ENCODE data around the gene IL32. TPM values are rescaled to one million over a fixed set of nuclear protein-coding genes. Genes with fewer than 3 reads are reported as not detected.

Gene IL32
- total and polyA plus RNA-seq, 2 experiments from 2014 or later: 2.3 to 6.1 TPM

- Histone ChIP-seq H3K27ac (ENCODE audit: low read depth) (no peak overlapping the region), H3K36me3 (ENCODE audit: insufficient read depth) (no peaks in the 10 kb centered on the region; the same call in 1 of the 2 replicates), H3F3A (replicated peaks; ENCODE audit: low read depth) (no peaks in the 10 kb centered on the region), H2AFZ (no peak overlapping the region), H3K4me1 (ENCODE audit: insufficient read depth) (peaks cover 9% of the 10 kb centered on the region), H4K20me1 (replicated peaks; ENCODE audit: insufficient read depth) (no peaks in the 10 kb centered on the region), H3K79me2 (replicated peaks; ENCODE audit: insufficient read depth) (no peaks in the 10 kb centered on the region), H3K27me3 (ENCODE audit: insufficient read depth) (no peaks in the 10 kb centered on the region), H3K4me3 (no peak overlapping the region), H3K4me2 (no peak overlapping the region), H3K9me2 (ENCODE audit: insufficient read depth) (no peaks in the 10 kb centered on the region)
- Mint-ChIP-seq H3K27me3 (ENCODE audit: insufficient read depth, low read depth, poor library complexity) (peaks cover 12% of the 10 kb centered on the region), H3K4me1 (peaks cover 44% of the 10 kb centered on the region), H3K27ac (no peak overlapping the region), H3K4me3 (no peak overlapping the region), H3K36me3 (ENCODE audit: low read depth) (peaks cover 30% of the 10 kb centered on the region), H3K9me3 (no peaks in the 10 kb centered on the region; the same call in 2 of the 3 replicates)
- no peak for TF ChIP-seq EZH2phosphoT487 (IDR thresholded peaks at IDR 0.05; ENCODE audit: unreplicated experiment)
- no peak for TF ChIP-seq ETS1 (IDR thresholded peaks at IDR 0.05)
- no peak for TF ChIP-seq POLR2AphosphoS5 (IDR thresholded peaks at IDR 0.05; ENCODE audit: low read depth)
- no peak for TF ChIP-seq JUNB (IDR thresholded peaks at IDR 0.05; ENCODE audit: unreplicated experiment)
- TF ChIP-seq ZNF114 (CRISPR knock-in tag; IDR thresholded peaks at IDR 0.05): no peak
- TF ChIP-seq ZNF331 (CRISPR knock-in tag; IDR thresholded peaks at IDR 0.05; ENCODE audit: low read depth): no peak
- TF ChIP-seq ZNF462 (CRISPR knock-in tag; IDR thresholded peaks at IDR 0.05): no peak
- TF ChIP-seq CREB1 (CRISPR knock-in tag; IDR thresholded peaks at IDR 0.05; ENCODE audit: low read depth): no peak
- no peak for TF ChIP-seq NANOG (IDR thresholded peaks at IDR 0.05; ENCODE audit: borderline replicate concordance)
- no peak for TF ChIP-seq STAT1 (IDR thresholded peaks at IDR 0.05; ENCODE audit: unreplicated experiment)
- no peak for TF ChIP-seq EZH2 (IDR thresholded peaks at IDR 0.05; ENCODE audit: low read depth, unreplicated experiment)
- TF ChIP-seq CTCF (conservative IDR thresholded peaks at IDR 0.05; ENCODE audit: low read depth in 2 of 2): no peak
- no peak for ATAC-seq
- DNase-seq (ENCODE audit: low spot score): no peak
Measured at GRCh38 chr16:3076577-3076976, 11.1 kb downstream of the IL32 start.

Data from GM23338 (cell line).